HFFc6 (cell line): ENCODE results near the gene GRAMD2A. TPM values are rescaled to one million over a fixed set of nuclear protein-coding genes. Genes with fewer than 3 reads are reported as not detected.

Source experiments
- DNase-seq: peaks from one replicate; pipeline ENCODE4 v3.0.0-alpha.2; 2018
- H3K27ac Mint-ChIP-seq: 2 replicates; pipeline ENCODE4 v1.8.0; 2020; ENCODE audit warnings: mild to moderate bottlenecking, mixed read lengths
- H3K27me3 Mint-ChIP-seq: 2 replicates; pipeline ENCODE4 v1.8.0; 2021; ENCODE audit warnings: mild to moderate bottlenecking, moderate library complexity, mixed read lengths; ENCODE audit not compliant: insufficient read depth
- H3K36me3 Mint-ChIP-seq: 2 replicates; pipeline ENCODE4 v1.8.0; 2021; ENCODE audit warnings: low read depth, mixed read lengths
- H3K4me1 Mint-ChIP-seq: 2 replicates; pipeline ENCODE4 v1.8.0; 2020; ENCODE audit warnings: low read depth, mixed read lengths
- H3K4me3 Mint-ChIP-seq: 2 replicates; pipeline ENCODE4 v1.8.0; 2020; ENCODE audit warnings: mild to moderate bottlenecking, moderate library complexity, mixed read lengths
- H3K9me3 Mint-ChIP-seq: 2 replicates; pipeline ENCODE4 v1.8.0; 2020; ENCODE audit warnings: mild to moderate bottlenecking, mixed read lengths
- CTCF ChIP-seq: fragments of 200-600 bp; sonication (generic); IDR thresholded peaks from 2 replicates; pipeline ENCODE4 v1.5.0; 2021; ENCODE audit warnings: antibody characterized with exemption, mild to moderate bottlenecking
- total RNA-seq, 6 experiments: library from RNA; stranded (reverse); fragmentation: NEBNext Ultra II Directional; extraction: Animal tissue kit (Norgen Biotek cat#: 25700); gene quantifications; 2 replicates in 1 of 6; 3 replicates in 5 of 6; pipeline ENCODE4 v1.2.3, GENCODE V29; 2021

GRAMD2A gene
- total RNA-seq, 6 experiments from 2014 or later = 0.14 TPM; not detected in 5

- no peak overlapping the region for H3K4me3 Mint-ChIP-seq
- H3K36me3 Mint-ChIP-seq = peaks cover 54% of the 10 kb centered on the region
- peaks cover 43% of the 10 kb centered on the region for H3K4me1 Mint-ChIP-seq
- no peaks in the 10 kb centered on the region for H3K27me3 Mint-ChIP-seq
- TF ChIP-seq CTCF = no peak
- no peak overlapping the region; the same call in none of the 2 replicates for H3K27ac Mint-ChIP-seq
- no peaks in the 10 kb centered on the region for H3K9me3 Mint-ChIP-seq
- DNase-seq = no peak
Observed at GRCh38 chr15:72216079-72216478, 18.5 kb upstream of the GRAMD2A start.

GRCh38 chr15:72207558-72208085 is 10.0 kb upstream of the GRAMD2A start:
- Mint-ChIP-seq H3K27ac (peak overlapping the region; percentile 65; the same call in 1 of the 2 replicates), H3K36me3 (peaks cover 74% of the 10 kb centered on the region), H3K9me3 (no peaks in the 10 kb centered on the region), H3K27me3 (peaks cover 4% of the 10 kb centered on the region), H3K4me1 (peaks cover 58% of the 10 kb centered on the region), H3K4me3 (no peak overlapping the region)
- TF ChIP-seq CTCF = no peak
- no peak for DNase-seq

- no peak for TF ChIP-seq CTCF
- Mint-ChIP-seq H3K36me3 (peaks cover 69% of the 10 kb centered on the region), H3K4me3 (no peak overlapping the region), H3K27me3 (peaks cover 4% of the 10 kb centered on the region), H3K4me1 (peaks cover 58% of the 10 kb centered on the region), H3K9me3 (no peaks in the 10 kb centered on the region), H3K27ac (peak overlapping the region; percentile 45; the same call in 1 of the 2 replicates)
- DNase-seq = no peak
Observed at GRCh38 chr15:72206677-72207000, 9.1 kb upstream of the GRAMD2A start.

- TF ChIP-seq CTCF = no peak
- Mint-ChIP-seq H3K27me3 (peaks cover 4% of the 10 kb centered on the region), H3K36me3 (peaks cover 66% of the 10 kb centered on the region)
Observed at GRCh38 chr15:72205896-72206676, 8.5 kb upstream of the GRAMD2A start.

GRCh38 chr15:72205273-72205672 is 7.7 kb upstream of the GRAMD2A start:
- no peak for DNase-seq
- Mint-ChIP-seq H3K4me3 (no peak overlapping the region), H3K36me3 (peaks cover 67% of the 10 kb centered on the region), H3K27ac (peak overlapping the region; percentile 80), H3K9me3 (no peaks in the 10 kb centered on the region), H3K27me3 (peaks cover 8% of the 10 kb centered on the region), H3K4me1 (peaks cover 61% of the 10 kb centered on the region)
- TF ChIP-seq CTCF = no peak

More at GRCh38 chr15:72205896-72206676, 8.5 kb upstream of the GRAMD2A start:
- Mint-ChIP-seq H3K4me3 (no peak overlapping the region), H3K9me3 (no peaks in the 10 kb centered on the region), H3K27ac (peak overlapping the region; percentile 42), H3K4me1 (peaks cover 58% of the 10 kb centered on the region)
- no peak for DNase-seq
